HG02798 (cell line): ENCODE results near the gene FYN.
A peak's percentile ranks its signal among the peaks of the same experiment; 100 is the strongest.

Experiments used
- ATAC-seq: cut with Tn5 transposase; IDR thresholded peaks from one replicate; pipeline ENCODE4 v1.9.1; 2021; ENCODE audit warnings: mild to moderate bottlenecking; ENCODE audit not compliant: unreplicated experiment, poor library complexity

Gene FYN

GRCh38 chr6:111718326-111718725, 154.9 kb downstream of the FYN start:
- ATAC-seq = no peak

DNA sequence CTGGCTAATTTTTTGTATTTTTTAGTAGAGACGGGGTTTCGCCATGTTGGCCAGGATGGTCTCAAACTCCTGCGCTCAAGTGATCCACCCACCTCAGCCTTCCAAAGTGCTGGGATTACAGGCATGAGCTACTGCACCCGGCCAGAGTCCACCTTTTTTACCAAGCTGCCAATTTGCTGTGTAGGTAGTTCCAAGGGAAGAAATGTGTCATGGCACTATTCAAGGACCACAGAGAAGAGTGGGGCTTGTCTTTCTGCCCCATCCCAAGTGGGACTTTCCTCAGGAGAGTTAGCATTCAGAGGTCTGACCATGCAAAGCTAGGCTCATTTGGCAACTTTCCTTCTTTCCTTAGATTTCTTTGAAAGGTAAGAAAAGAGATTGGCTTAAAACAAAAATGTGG, 155.6 kb downstream of the FYN start:
- ATAC-seq = no peak

DNA sequence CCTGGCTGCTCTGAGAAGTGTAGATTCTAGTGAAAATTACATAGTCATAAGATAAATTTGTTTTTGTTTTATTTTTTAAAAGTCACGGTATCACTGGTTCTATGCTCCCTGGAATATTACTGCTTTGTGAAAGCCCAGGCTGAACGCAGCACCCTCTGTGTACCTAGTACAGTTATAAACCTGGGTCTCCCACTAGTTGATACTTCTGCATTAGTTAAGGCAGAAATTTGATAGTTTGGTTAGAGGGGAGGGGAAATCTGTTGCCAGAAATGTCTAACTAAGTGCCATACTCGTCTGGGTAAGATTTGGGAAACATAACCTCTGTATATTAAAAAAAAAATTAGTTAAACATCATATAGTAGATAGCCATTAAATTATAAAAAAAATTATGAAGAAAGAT, 156.9 kb downstream of the FYN start:
- ATAC-seq = no peak

DNA sequence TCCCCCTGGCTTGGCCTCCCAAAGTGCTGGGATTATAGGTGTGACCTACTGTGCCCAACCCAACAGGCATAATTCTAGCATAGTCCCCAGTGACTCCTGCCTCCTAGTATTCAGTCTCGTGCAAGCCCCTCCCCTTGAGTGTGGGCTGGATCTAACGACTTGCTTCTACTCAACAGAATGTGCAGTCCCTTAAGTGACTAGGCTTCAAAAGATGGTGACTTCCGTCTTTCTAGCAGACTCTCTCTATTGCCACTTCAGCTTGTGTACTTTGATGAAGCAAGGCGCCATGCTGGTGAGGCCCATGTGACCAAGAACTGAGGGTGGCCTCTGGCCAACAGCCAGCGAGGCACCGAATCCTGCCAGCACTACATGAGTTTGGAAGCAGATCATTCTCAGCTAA, 157.9 kb downstream of the FYN start:
- no peak for ATAC-seq

GRCh38 chr6:111714416-111715270, 158.6 kb downstream of the FYN start:
- no peak for ATAC-seq

DNA sequence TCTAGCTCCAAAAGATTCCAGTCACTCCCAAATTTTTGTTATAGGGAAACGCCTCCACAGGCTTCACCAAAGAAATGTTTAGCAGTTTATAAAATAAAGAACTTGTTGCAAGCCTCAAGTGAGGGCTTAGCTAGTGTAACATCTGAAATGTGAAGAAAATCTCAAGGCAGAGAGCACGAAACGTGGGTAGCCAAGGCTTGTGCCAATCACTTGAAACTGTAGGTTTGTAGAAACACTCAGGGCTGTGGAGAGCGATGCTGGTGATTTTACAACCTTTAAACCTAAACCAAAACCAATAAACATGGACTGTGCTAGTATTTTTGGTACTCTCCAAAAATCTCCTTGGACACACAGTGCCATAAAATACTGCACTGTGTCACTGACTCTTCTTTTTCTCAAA, 159.4 kb downstream of the FYN start:
- ATAC-seq = no peak

DNA sequence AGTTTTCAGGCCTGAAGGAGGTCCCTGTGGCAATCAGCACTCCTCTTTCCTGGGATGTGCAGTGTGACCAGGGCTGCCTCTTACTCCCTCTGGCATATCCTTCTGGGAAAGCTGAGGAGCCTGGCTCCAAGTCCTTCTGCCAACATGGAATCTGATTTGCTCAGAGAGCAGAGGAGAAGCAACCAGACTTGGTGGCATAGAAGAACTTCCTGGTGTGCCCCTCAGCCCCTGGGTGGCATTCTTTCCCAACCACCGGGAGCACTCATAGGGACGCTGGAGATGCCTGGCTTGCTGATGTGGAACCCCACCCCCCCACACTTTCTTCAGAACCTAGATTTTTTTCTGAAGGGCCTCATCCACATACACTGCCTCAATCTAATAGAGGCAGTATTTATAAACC, 160.0 kb downstream of the FYN start:
- ATAC-seq = no peak

GRCh38 chr6:111711984-111712752, 161.1 kb downstream of the FYN start:
- ATAC-seq = no peak

DNA sequence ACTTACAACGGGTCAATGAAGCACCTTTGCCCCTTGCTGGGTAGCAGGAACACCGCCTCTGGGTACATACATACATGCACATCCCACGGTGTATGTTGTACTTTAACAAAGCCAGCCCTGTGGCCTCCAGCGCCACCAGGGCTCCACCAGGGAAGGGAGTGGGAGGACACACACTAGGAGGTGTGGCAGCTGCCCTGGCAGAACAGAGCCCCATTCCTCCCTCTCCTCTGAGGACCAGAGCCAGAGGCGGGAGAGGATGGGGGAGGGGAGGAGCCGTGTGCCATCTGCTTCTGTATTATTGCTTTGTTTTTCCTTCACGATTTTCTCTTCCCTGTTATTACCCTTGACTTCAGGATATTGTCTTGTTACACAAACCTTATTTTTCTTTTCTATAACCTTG, 161.8 kb downstream of the FYN start:
- ATAC-seq = no peak

GRCh38 chr6:111710911-111711310, 162.3 kb downstream of the FYN start:
- no peak for ATAC-seq

DNA sequence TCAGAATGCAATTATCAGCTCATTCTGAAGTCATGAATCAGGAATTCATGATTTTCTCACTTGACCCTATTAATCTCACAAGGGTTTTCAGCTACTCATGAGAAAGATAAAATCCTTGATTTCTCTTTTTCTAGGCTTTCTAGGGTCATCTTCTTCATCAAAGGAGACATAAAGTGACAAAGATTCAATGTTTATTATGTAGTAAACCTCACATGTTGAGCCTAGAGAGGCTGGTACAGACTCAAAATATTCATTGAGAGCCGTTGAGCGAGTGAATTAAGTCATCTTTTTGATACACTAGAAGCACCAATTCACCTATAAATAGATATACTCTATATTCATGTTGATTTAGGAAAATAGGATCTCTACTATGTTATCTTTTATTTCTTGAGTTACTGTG, 162.8 kb downstream of the FYN start:
- ATAC-seq = no peak

- ATAC-seq = peak; percentile 83
Measured at GRCh38 chr6:111709615-111710398, 163.4 kb downstream of the FYN start.

DNA sequence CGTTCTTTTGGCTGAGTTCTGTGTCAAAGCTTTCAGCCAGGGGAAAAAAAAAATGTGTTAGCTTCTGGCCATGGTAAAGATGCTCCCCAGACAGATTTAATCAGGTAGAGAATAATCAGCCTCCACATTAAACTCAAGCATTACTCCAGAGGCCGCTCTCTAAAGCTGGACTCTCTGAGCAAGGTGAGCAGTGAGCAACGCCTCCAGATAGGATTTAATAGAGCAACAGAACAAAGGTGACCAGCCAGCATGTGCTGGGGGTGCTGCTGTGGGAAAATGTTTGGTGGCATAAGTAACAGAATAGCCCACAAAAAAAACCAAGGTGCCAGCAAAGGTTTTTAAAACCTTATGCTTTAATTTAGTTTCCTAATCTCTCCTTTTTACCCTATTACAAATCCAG, 164.1 kb downstream of the FYN start:
- no peak for ATAC-seq

GRCh38 chr6:111707773-111708172, 165.5 kb downstream of the FYN start:
- no peak for ATAC-seq

- no peak for ATAC-seq
Measured at GRCh38 chr6:111706841-111707391, 166.3 kb downstream of the FYN start.

GRCh38 chr6:111703723-111704122, 169.5 kb downstream of the FYN start:
- no peak for ATAC-seq

DNA sequence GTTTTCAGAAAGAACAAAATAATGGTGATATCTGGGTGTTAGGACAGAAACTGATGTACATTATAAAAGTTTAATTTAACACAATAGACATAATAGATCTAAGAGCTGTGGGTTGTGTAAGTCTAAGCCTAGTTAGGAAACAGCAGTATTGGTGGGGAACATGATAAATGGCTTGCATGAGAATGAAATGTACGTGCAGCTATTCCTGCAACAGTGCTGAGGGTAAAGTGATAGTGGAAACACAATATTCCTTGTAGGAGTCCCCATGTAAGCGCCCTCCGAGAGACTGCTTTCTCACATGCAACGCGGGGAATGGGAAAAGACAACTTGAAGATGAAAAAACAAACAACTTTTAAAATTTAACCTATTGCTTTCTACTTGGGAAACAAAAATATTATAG, 171.0 kb downstream of the FYN start:
- no peak for ATAC-seq

- ATAC-seq = no peak
Measured at GRCh38 chr6:111701146-111701545, 172.1 kb downstream of the FYN start.

- ATAC-seq = no peak
Measured at GRCh38 chr6:111700135-111700690, 173.0 kb downstream of the FYN start.

DNA sequence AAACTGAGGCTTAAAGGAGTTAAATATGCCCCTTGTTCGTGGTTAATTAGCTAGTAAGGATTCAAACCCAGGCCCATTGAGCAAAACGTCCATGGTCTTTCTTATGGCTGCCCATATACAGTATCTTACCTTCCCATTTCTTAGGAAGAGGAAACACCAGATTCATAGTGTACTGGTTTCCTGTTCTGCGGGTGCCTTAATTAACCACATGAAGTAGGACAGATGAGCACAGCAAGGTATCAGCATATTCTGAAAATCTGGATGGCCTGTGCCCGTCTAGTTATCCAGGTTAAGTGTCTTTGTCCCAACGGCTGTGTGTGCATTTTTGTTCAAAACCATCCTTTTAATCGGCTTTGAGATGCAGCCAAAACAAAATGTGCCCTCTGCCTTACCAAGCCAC, 174.1 kb downstream of the FYN start:
- no peak for ATAC-seq
